ENCODE measurements around the gene LRRK1. TPM values are rescaled to one million over a fixed set of nuclear protein-coding genes. Genes with fewer than 3 reads are reported as not detected.

Gene LRRK1
- total RNA-seq, 1 donor from 2014 or later, result 6.6 TPM

- peaks cover 4% of the 10 kb centered on the region for H3K36me3 ChIP-seq (ENCODE audit: control insufficient read depth, insufficient read depth, low read length)
- TF ChIP-seq CTCF (IDR thresholded peaks at IDR 0.05; ENCODE audit: insufficient read depth, low read length, poor library complexity, severe bottlenecking), result no peak
- no peak for DNase-seq (ENCODE audit: low read depth)
- no peak overlapping the region for H3K4me3 ChIP-seq (ENCODE audit: low read depth, low read length)
- H3K27me3 ChIP-seq (ENCODE audit: control insufficient read depth, insufficient read depth, low read length), result no peaks in the 10 kb centered on the region
Measured at GRCh38 chr15:101013769-101014675, 94.9 kb downstream of the LRRK1 start.

DNA sequence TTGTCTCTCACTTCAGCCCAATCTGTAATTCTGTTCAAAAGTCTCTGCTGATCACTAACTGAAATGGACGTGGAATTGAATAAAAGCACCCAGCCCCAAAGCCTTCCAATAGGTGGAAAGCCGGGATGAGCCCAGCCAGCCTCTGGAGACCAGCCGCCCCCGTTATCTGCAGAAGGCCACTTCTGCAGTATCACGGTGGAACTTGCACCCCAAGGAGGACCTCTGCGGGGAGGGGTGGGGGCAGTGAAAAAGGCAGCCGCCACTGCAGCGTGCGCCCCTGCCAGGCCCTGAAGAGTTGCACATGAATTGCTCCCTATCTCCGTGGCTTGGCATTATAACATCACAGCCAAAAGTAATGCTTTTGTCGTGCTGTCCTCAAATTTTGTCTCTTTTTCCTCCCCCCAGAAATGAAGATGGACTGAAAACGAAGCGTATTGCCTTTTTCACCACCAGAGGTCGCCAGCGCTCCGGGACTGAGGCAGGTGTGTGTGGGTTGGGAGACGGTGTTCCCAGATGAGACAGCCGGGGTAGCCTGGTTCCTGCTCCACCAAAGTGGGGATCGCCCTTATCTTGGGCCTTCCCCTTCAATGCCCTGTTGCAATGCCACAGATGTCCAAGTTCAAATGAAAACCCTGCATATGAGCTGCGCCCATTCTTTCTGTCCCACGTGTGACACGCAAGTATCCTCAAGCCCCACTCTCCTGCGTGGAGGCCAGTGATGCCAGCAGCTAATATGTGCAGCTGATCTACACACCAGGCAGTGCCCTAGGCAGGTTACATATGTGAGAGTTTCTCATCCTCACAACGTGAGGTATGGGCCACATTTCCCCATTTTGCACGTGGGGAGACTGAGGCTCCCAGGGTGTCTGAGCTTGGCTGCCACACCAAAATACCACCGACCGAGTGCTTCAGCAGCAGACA is 96.0 kb downstream of the LRRK1 start:
- Histone ChIP-seq H3K36me3 (ENCODE audit: control insufficient read depth, insufficient read depth, low read length) (peaks cover 2% of the 10 kb centered on the region), H3K4me3 (ENCODE audit: low read depth, low read length) (no peak overlapping the region), H3K27me3 (ENCODE audit: control insufficient read depth, insufficient read depth, low read length) (no peaks in the 10 kb centered on the region)
- TF ChIP-seq CTCF (IDR thresholded peaks at IDR 0.05; ENCODE audit: insufficient read depth, low read length, poor library complexity, severe bottlenecking), result peak; percentile 94
- DNase-seq (ENCODE audit: low read depth), result no peak

DNA sequence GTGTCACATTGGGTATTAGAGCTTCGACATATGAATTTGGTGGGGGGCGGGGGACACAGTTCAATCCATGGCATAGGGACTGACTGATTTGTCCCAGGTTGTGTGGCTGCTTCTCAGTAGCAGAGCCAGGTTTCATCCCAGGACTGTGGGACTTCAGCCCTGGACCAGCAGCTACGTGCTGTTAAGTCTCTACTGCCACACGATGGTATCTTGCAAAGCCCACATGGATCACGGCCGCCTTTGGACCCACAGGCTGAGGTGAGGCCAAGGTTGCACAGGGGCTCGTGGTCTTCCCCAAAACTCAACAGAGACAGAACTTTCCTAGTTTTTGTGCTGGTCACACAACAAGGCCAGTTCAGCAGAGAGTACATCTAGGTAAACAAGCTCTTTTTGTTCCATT is 97.4 kb downstream of the LRRK1 start:
- Histone ChIP-seq H3K27me3 (ENCODE audit: control insufficient read depth, insufficient read depth, low read length) (no peaks in the 10 kb centered on the region), H3K4me3 (ENCODE audit: low read depth, low read length) (no peak overlapping the region), H3K36me3 (ENCODE audit: control insufficient read depth, insufficient read depth, low read length) (peaks cover 2% of the 10 kb centered on the region)
- DNase-seq (ENCODE audit: low read depth), result no peak
- no peak for TF ChIP-seq CTCF (IDR thresholded peaks at IDR 0.05; ENCODE audit: insufficient read depth, low read length, poor library complexity, severe bottlenecking)

DNA sequence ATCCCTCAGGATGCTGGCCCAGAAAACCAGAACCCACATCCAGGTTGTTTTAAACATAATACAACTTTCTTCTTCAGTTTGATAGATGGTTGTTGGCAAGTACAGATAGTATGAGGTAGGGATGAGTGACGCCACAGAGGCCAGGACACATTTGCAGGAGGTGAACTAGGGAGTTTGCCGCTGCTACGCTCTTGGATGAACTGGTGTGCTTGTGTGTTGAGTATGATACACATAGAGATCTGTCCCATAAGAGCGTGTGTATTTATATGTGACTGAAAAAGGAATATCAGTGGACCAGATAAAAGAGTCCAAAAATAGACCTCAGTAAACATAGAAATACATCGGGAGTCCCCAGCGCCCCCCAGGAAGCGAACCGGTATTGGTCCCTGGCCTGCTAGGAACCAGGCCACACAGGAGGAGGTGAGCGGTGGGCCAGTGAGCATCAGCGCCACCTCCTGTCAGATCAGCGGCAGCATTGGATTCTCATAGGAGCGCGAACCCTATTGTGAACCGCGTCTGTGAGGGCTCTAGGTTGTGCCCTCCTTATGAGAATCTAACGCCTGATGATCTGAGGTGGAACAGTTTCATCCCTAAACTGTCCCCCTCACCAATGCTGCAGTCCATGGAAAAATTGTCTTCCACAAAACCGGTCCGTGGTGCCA is 98.1 kb downstream of the LRRK1 start:
- H3K4me3 ChIP-seq (ENCODE audit: low read depth, low read length), result no peak overlapping the region

More for the DNA sequence above, 98.1 kb downstream of the LRRK1 start:
- TF ChIP-seq CTCF (IDR thresholded peaks at IDR 0.05; ENCODE audit: insufficient read depth, low read length, poor library complexity, severe bottlenecking), result no peak
- Histone ChIP-seq H3K36me3 (ENCODE audit: control insufficient read depth, insufficient read depth, low read length) (peaks cover 2% of the 10 kb centered on the region), H3K27me3 (ENCODE audit: control insufficient read depth, insufficient read depth, low read length) (no peaks in the 10 kb centered on the region)
- DNase-seq (ENCODE audit: low read depth), result no peak

Data from kidney epithelial cell (primary cell).